ENCODE results near the gene TNXB. TPM values are rescaled to one million over a fixed set of nuclear protein-coding genes. Genes with fewer than 3 reads are reported as not detected.

Gene TNXB
- total and polyA plus RNA-seq, 9 of the 15 experiments (the other 6 are each of a cell fraction or from before 2014, with no cell fraction given): 0.14 to 28.1 (median 12.4) TPM

GRCh38 chr6:32047855-32048766, 61.0 kb downstream of the TNXB start (continued):
- TF ChIP-seq HDGF (IDR thresholded peaks at IDR 0.05) (no peak), MEF2D (tag; conservative IDR thresholded peaks at IDR 0.05; ENCODE audit: low read depth) (no peak), JUN (IDR thresholded peaks at IDR 0.05; ENCODE audit: borderline replicate concordance, low read depth, low read length) (no peak), JUN (CRISPR knock-in tag; IDR thresholded peaks at IDR 0.05; ENCODE audit: borderline replicate concordance) (no peak), CBX1 (IDR thresholded peaks at IDR 0.05; ENCODE audit: low read depth) (peak; percentile 75; the same call in 1 of the 2 replicates), ZNF217 (CRISPR knock-in tag; IDR thresholded peaks at IDR 0.05) (no peak), ZNF280A (IDR thresholded peaks at IDR 0.05; ENCODE audit: low read depth, partially characterized antibody) (no peak), MYBL2 (IDR thresholded peaks at IDR 0.05; ENCODE audit: low read depth) (no peak), MYBL2 (CRISPR knock-in tag; IDR thresholded peaks at IDR 0.05; ENCODE audit: borderline replicate concordance) (no peak), HMGN3 (IDR thresholded peaks at IDR 0.05; ENCODE audit: borderline replicate concordance, extremely low read depth, insufficient read length, low read depth, low read length) (peak; percentile 54), DIDO1 (tag; IDR thresholded peaks at IDR 0.05; ENCODE audit: low read depth) (no peak), SPI1 (IDR thresholded peaks at IDR 0.05; ENCODE audit: borderline replicate concordance, low read depth, low read length) (no peak), ZNF347 (CRISPR knock-in tag; IDR thresholded peaks at IDR 0.05; ENCODE audit: low read depth) (no peak), THRB (CRISPR knock-in tag; conservative IDR thresholded peaks at IDR 0.05) (no peak), RCOR1 (IDR thresholded peaks at IDR 0.05; ENCODE audit: borderline replicate concordance in 1 of 2, low read depth in 2 of 2, low read length in 2 of 2) (peak in 1 of 2 experiments; percentile 63; a peak in 1 of 4 replicates), NR1H2 (CRISPR knock-in tag; IDR thresholded peaks at IDR 0.05) (no peak), SMARCA5 (IDR thresholded peaks at IDR 0.05) (no peak), IFI16 (CRISPR knock-in tag; IDR thresholded peaks at IDR 0.05) (no peak), NCOA2 (IDR thresholded peaks at IDR 0.05; ENCODE audit: partially characterized antibody in 2 of 2) (no peak), PHF20 (IDR thresholded peaks at IDR 0.05; ENCODE audit: partially characterized antibody) (peak; percentile 57)
- TF ChIP-seq, protein P1, sequence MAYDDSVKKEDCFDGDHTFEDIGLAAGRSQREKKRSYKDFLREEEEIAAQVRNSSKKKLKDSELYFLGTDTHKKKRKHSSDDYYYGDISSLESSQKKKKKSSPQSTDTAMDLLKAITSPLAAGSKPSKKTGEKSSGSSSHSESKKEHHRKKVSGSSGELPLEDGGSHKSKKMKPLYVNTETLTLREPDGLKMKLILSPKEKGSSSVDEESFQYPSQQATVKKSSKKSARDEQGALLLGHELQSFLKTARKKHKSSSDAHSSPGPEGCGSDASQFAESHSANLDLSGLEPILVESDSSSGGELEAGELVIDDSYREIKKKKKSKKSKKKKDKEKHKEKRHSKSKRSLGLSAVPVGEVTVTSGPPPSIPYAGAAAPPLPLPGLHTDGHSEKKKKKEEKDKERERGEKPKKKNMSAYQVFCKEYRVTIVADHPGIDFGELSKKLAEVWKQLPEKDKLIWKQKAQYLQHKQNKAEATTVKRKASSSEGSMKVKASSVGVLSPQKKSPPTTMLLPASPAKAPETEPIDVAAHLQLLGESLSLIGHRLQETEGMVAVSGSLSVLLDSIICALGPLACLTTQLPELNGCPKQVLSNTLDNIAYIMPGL (CRISPR knock-in tag; IDR thresholded peaks at IDR 0.05): no peak
- TF ChIP-seq, protein P2, sequence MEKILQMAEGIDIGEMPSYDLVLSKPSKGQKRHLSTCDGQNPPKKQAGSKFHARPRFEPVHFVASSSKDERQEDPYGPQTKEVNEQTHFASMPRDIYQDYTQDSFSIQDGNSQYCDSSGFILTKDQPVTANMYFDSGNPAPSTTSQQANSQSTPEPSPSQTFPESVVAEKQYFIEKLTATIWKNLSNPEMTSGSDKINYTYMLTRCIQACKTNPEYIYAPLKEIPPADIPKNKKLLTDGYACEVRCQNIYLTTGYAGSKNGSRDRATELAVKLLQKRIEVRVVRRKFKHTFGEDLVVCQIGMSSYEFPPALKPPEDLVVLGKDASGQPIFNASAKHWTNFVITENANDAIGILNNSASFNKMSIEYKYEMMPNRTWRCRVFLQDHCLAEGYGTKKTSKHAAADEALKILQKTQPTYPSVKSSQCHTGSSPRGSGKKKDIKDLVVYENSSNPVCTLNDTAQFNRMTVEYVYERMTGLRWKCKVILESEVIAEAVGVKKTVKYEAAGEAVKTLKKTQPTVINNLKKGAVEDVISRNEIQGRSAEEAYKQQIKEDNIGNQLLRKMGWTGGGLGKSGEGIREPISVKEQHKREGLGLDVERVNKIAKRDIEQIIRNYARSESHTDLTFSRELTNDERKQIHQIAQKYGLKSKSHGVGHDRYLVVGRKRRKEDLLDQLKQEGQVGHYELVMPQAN (IDR thresholded peaks at IDR 0.05; ENCODE audit: borderline replicate concordance): no peak

All from K562 (cell line).